Activated CD8-positive, alpha-beta memory T cell treated with anti-CD3 and anti-CD28 coated beads, Interleukin-2, amount 50 U/mL, for 4 hours (primary cell): ENCODE measurements around the gene STX16.

Experiments used
- DNase-seq: peaks from one replicate; pipeline ENCODE4 v3.0.0-alpha.2; 2020

Gene STX16

DNA sequence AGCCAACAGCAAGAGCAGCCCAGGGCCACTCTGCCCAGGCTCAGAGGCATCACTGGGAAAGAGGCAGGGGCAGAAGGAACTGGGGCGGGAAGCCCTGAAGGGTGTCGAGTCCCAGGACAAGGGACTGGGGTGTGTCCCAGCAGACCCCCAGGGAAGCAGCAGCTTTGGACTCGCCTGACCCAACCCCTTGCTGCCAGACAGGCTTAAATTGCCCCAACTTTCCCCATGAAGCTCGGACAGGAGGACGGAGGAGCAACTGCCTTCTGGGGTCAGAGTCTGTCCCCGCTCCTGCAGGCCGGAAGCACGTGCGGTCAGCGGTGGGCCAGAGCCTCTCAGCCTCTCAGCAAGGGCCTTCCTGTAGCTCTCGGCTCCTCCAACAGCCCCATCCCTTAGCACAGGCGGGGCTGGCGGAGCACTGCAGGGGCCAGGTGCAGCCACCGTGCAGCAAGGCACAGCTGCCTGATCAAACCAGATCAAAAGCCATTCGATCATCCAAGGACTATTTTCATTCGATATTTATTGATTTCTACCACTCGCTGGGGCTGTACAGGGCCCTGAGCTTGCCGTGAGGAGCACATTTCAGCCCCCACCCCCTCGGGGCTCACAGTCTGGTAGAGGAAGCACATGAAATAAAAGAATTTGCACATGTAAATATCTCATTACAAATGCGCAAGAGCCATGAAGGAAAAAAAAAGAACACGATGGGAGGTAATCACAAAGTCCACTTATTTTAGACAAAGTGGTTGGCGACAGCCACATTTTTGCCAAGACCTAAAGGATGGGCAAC, 31.8 kb upstream of the STX16 start:
- no peak for DNase-seq

- DNase-seq: no peak
These were observed 31.1 kb upstream of the STX16 start for GRCh38 chr20:58619864-58620431.

DNA sequence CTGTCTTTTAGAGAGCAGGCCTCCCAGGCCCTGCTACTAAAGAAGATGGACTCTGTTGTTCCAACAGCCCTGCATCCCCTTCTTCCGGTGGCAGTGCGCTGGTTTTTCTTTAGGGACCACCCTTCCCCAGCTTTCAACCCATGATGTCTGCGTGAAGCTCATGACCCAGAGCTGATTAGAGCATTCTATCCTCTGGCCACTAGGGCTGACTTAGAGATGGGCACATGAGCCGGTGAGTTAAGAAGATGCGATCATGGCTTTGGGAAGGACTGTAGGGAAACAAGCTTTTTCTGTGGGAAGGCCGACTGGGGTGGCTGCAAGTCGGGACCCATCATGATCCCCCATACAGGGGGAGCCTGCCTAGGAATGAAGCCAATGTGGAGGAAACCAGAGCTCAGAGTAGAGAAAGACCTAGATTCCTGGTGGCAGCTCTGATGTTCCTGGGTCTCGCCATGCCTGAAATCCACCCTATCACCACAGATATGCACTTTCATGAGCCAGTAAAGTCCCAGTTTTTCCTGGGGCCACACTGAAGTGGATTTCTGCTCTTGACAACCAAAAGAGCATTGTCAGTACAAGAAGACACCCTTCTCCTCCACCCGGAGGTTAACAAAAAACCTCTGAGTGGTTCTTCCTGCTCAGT, 29.1 kb upstream of the STX16 start:
- DNase-seq: no peak

- no peak for DNase-seq
These were observed 28.2 kb upstream of the STX16 start for GRCh38 chr20:58622671-58623578.

- DNase-seq: no peak
These were observed 27.3 kb upstream of the STX16 start for GRCh38 chr20:58623579-58624473.

- DNase-seq: no peak
These were observed 26.4 kb upstream of the STX16 start for GRCh38 chr20:58624687-58625086.

GRCh38 chr20:58625585-58625984, 25.5 kb upstream of the STX16 start:
- DNase-seq: no peak

DNA sequence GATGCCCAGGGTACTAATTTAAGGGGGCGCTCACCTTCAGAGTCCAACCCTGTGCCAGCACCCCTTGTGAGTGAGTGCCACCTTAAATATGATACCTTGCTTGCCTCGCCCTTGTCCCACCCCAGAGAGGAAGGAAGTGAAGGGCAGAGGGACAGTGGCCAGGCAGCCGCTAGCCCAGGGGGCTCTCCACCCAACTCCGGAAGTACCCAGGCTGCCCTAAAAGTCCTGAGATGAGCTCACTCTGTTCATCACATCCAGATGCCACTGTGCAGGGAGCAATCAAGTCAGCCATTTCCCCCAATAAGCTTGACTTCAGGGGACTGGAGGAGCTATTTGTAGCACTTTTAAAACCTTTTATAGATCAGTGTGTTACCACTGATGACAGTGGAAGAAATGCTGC, 25.0 kb upstream of the STX16 start:
- no peak for DNase-seq

DNA sequence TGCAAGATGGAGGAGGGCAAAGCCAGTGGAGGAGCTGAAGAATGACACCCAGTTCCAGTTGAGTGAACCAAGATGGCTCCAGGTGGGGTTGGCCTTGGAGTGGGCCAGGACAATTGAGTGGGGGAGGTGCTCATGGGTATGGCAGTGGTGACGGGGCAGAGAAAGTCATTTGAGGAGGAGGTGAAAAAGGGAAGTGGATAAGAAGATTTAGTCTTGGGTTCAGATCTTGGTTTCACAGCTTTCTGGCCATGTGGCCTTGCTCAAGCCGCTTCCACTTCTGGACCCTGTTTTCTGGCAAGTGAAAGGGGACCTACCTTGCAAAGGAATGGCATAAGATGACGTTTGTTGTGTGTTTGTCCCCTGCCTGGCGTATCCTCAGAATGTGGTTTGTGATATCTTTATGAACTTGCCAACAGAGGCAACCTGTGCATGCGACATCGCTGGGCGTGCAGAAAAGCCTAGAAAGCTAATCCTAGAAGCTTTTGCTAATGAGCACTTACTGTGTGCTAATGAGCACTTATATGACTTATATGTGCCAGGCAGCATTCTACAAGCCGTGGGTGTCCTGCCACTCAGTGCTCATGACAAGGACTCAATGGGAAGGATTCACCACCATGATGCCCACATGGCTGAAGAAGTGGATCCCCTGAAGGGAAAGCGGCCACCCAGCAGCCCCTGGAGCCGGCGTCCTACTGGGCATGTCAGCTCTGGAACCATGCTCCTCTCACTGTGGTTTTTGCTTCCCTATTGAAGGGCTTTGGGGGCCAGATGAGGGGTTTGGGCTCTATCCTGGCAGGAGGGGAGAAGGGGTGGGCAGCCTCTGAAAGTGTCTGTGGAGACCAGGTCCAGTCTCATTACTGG, 23.6 kb upstream of the STX16 start:
- DNase-seq: no peak

DNA sequence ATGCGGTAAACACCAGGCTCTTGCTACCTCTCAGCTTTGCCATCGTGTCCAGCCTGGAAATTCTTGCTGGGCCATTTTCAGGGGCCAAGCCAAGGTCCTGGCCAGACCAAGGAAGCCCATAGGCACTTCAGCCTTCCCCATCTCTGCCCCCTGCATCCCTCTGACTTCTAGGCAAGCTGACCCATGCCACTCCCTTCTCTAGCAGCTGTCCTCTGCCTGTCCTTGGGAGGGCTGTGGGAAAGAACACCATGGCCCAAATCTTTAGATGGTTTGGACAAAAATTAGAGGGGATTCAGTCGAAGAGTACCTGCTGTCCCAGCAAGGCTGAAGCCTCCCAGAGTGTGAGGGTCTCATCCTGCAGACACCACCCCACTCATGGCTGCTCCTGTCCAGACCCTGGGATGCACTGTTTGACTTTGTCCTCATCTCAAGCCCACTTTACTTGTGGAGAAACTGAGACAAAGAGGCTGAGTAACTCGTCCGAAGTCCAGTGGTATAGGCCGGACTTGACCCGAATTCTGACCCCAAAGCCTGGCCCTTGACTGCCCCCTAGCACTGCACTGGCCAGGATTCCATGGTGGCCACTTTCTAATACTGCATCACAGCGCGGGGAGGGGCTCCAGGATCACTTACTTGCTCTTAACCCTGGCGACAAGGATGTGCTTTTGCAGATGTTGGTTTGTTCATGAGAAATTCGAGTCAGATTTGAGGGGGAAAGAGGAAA, 22.4 kb upstream of the STX16 start:
- DNase-seq: no peak

DNA sequence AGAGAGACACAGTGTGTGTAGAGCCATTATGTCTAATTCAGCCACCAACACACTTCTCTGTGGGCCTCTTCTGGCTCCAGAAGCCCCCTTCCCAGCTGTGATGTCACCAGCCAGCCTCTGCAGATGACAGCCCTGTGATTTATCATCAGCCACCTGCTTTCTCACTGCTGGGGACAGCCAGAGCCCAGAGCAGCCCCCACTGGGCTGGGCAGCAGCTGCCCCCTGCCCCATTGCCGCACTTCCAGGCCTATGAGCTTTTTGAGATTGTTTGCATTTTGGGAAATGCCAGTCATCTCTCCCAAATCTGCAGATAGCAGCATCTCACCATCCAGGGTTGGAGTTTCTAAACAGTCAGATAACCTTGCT, 21.9 kb upstream of the STX16 start:
- no peak for DNase-seq

DNA sequence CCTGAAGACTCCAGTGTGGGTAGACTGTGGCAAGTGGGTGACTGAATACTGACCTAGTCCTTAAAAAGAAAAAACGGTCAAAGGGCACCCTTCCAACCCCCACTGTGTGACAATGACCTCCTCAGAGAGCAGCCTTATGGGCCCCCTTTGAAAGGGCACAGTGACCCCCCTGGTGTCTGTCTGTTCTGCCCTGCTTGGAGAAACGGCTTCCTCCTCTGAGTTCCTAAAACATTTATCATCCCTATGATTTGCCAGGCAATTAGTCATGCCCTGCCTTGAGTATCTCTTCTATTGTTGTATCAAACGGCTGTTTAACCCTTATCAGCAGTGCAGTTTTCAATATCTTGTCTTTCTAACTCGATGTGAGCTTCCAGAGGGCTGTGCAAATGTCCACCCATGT, 21.0 kb upstream of the STX16 start:
- no peak for DNase-seq

GRCh38 chr20:58633161-58634053, 17.7 kb upstream of the STX16 start:
- no peak for DNase-seq

GRCh38 chr20:58634059-58634458, 17.0 kb upstream of the STX16 start:
- DNase-seq: no peak

GRCh38 chr20:58634521-58635278, 16.4 kb upstream of the STX16 start:
- DNase-seq: peak; percentile 68

DNA sequence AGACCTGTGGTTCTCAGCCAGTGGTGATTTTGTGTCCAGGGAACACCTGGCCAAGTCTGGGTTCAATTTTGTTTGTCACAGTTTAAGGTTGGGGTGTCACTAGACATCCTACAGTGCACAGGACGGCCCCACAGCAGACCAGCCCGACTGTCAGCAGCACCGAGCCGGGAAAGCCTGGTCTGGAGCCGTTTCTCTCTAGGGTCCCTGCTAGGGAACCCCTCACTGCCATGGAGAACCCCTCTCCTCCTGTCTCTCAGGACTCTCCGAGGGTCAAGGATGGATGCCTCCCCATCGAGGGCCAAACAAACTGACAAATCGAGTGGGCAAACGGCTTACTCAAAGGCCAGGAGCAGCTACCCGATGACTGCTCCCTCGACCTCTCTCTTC, 15.8 kb upstream of the STX16 start:
- no peak for DNase-seq

- DNase-seq: no peak
These were observed 14.6 kb upstream of the STX16 start for GRCh38 chr20:58636396-58636982.

DNA sequence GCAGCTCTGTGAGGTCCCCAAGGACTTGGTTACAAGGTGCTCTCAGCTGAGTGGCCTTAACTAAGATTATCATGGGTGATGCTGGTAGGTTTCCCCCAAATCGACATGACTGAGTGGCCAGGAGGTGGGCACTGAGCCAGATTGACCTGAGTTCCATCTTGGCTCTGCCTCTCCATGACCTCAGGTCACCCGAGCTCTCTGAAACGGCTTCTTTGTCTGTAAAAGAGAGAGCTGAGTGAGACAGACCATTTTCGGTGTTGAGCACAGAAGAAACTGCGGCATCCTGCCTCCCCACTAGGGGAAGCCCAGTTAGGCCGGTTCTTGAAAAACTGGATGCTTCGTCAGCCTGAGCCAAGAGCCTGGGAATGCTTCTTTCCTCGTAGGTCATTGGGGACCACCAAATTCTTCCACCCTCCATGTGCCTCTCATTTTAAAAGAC, 14.1 kb upstream of the STX16 start:
- DNase-seq: no peak
